Mesendoderm (in vitro differentiated cells): ENCODE data around the gene SESN1. TPM values are rescaled to one million over a fixed set of nuclear protein-coding genes. Genes with fewer than 3 reads are reported as not detected.

Experiments used
- DNase-seq: peaks from one replicate; pipeline ENCODE4 v3.0.0; 2013
- H2AK5ac ChIP-seq: 2 replicates; pipeline ENCODE4 v1.6.1; 2013; ENCODE audit warnings: low read length, inconsistent platforms
- H2BK120ac ChIP-seq: 2 replicates; pipeline ENCODE4 v1.6.1; 2013; ENCODE audit warnings: low read depth, mild to moderate bottlenecking, low read length, moderate library complexity, mixed read lengths
- H2BK15ac ChIP-seq: replicated peaks from 2 replicates; pipeline ENCODE4 v1.6.1; 2013; ENCODE audit warnings: low read depth, mild to moderate bottlenecking, moderate library complexity
- H2BK5ac ChIP-seq: 2 replicates; pipeline ENCODE4 v1.6.1; 2013; ENCODE audit warnings: low read length, inconsistent platforms
- H3K18ac ChIP-seq: 2 replicates; pipeline ENCODE4 v1.6.1; 2013; ENCODE audit warnings: mild to moderate bottlenecking, low read length, mixed read lengths
- H3K23ac ChIP-seq: one replicate; pipeline ENCODE4 v1.6.1; 2013; ENCODE audit warnings: low read length
- H3K27ac ChIP-seq: 2 replicates; pipeline ENCODE4 v1.5.1; 2013; ENCODE audit warnings: low read depth, mild to moderate bottlenecking, inconsistent platforms, low read length, moderate library complexity
- H3K27me3 ChIP-seq: 2 replicates; pipeline ENCODE4 v1.6.1; 2013; ENCODE audit warnings: low read length, control low read depth, mild to moderate bottlenecking, inconsistent platforms; ENCODE audit not compliant: insufficient read depth, poor library complexity
- H3K36me3 ChIP-seq: 2 replicates; pipeline ENCODE4 v1.6.1; 2013; ENCODE audit warnings: low read length, inconsistent platforms; ENCODE audit not compliant: control insufficient read depth, insufficient read depth
- H3K4ac ChIP-seq: one replicate; pipeline ENCODE4 v1.6.1; 2013; ENCODE audit warnings: low read depth, mild to moderate bottlenecking, low read length, moderate library complexity
- H3K4me1 ChIP-seq: 2 replicates; pipeline ENCODE4 v1.6.1; 2013; ENCODE audit warnings: low read depth, low read length, inconsistent platforms; ENCODE audit not compliant: control insufficient read depth
- H3K4me2 ChIP-seq: 2 replicates; pipeline ENCODE4 v1.6.1; 2013; ENCODE audit warnings: low read length
- H3K4me3 ChIP-seq: 2 replicates; pipeline ENCODE4 v1.5.1; 2013; ENCODE audit warnings: mild to moderate bottlenecking, low read length
- H3K56ac ChIP-seq: one replicate; pipeline ENCODE4 v1.6.1; 2013; ENCODE audit warnings: low read length
- H3K79me1 ChIP-seq: 2 replicates; pipeline ENCODE4 v1.6.1; 2013; ENCODE audit warnings: low read length, inconsistent platforms
- H3K79me2 ChIP-seq: 2 replicates; pipeline ENCODE4 v1.6.1; 2013; ENCODE audit warnings: mild to moderate bottlenecking, low read length; ENCODE audit not compliant: control insufficient read depth, insufficient read depth
- H3K9ac ChIP-seq: 2 replicates; pipeline ENCODE4 v1.6.1; 2013; ENCODE audit warnings: low read length, inconsistent platforms
- H4K5ac ChIP-seq: one replicate; pipeline ENCODE4 v1.6.1; 2013; ENCODE audit warnings: low read length
- H4K8ac ChIP-seq: one replicate; pipeline ENCODE4 v1.6.1; 2013; ENCODE audit warnings: low read depth, mild to moderate bottlenecking, control low read depth, low read length, moderate library complexity
- WGBS: extraction: QIAGEN DNeasy Blood & Tissue Kit; methylation state at CpG from one replicate; pipeline ENCODE4 v1.1.7; 2013; ENCODE audit warnings: low lambda C conversion rate, missing lambda C conversion rate; ENCODE audit not compliant: insufficient coverage; ENCODE audit errors: extremely low coverage; 5-methylcytosine and 5-hydroxymethylcytosine counted together
- small RNA-seq: library from polyadenylated mRNA; stranded (forward); fragments of <200 nt; extraction: miRNeasy Mini kit (QIAGEN cat#:217004); gene quantifications from one replicate; pipeline ENCODE3, GENCODE V24; 2013; ENCODE audit not compliant: insufficient read depth

Gene SESN1

DNA sequence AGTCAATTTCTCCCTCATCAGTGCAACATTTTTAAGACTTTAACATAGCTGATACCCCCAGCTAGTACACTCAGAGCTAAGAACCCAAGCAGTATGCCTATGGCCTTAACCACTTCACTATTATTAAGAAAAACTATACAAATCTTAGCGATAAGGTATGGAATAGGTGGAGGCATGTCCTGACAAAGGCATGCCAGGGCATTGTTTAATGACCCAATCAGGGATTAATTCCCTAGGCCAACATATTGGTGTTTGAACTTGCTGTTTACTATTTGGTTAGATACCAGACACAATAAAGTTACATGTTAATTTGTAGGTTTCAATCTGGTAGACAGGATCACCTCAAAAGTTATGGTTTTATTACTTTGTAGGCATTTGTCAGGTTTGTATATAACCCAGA is 153.4 kb downstream of the SESN1 start:
- Histone ChIP-seq H3K23ac (no peak overlapping the region), H3K18ac (no peak overlapping the region), H3K36me3 (no peaks in the 10 kb centered on the region), H3K4ac (no peak overlapping the region), H2AK5ac (no peak overlapping the region), H3K79me2 (no peaks in the 10 kb centered on the region), H3K4me2 (no peak overlapping the region), H4K8ac (no peak overlapping the region), H2BK15ac (no peak overlapping the region), H2BK120ac (no peak overlapping the region), H3K4me3 (no peak overlapping the region), H3K79me1 (no peaks in the 10 kb centered on the region), H3K56ac (no peak overlapping the region), H4K5ac (no peak overlapping the region), H2BK5ac (no peak overlapping the region), H3K9ac (no peak overlapping the region), H3K4me1 (no peaks in the 10 kb centered on the region), H3K27ac (no peak overlapping the region), H3K27me3 (no peaks in the 10 kb centered on the region)
- no peak for DNase-seq
- no CpG with 5 or more reads among the region's 1 CpG for WGBS

DNA sequence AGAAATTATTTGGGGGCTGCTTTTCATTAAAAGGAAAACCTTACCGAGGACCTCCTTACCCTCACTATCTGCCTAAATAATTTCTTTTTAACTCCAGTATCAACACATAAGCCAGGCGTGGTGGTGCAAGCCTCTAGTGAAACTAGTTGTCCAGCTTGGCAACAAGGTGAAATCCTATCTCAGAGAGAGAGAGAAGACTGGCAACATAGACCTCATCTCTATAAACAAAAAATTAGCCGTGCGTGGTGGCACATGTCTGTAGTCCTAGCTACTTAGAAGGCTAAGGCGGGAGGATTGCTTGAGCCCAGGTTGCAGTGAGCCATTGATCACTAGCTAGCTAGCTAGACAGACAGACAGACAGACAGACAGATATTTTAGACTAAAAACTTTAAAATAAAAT is 153.9 kb downstream of the SESN1 start:
- H2BK120ac ChIP-seq, result no peak overlapping the region
- H4K5ac ChIP-seq, result no peak overlapping the region
- no peak overlapping the region for H3K27ac ChIP-seq
- no peak overlapping the region for H2BK5ac ChIP-seq
- no peak overlapping the region for H3K4ac ChIP-seq
- no peak overlapping the region for H2AK5ac ChIP-seq
- whole genome bisulfite sequencing, result no CpG with 5 or more reads among the region's 5 CpGs
- H3K4me3 ChIP-seq, result no peak overlapping the region
- no peak overlapping the region for H3K23ac ChIP-seq
- no peak overlapping the region for H2BK15ac ChIP-seq
- H3K9ac ChIP-seq, result no peak overlapping the region
- no peaks in the 10 kb centered on the region for H3K79me1 ChIP-seq
- no peaks in the 10 kb centered on the region for H3K27me3 ChIP-seq
- no peak overlapping the region for H3K56ac ChIP-seq
- H3K4me2 ChIP-seq, result no peak overlapping the region
- no peak for DNase-seq
- no peaks in the 10 kb centered on the region for H3K36me3 ChIP-seq
- H3K4me1 ChIP-seq, result no peaks in the 10 kb centered on the region
- H4K8ac ChIP-seq, result no peak overlapping the region
- H3K18ac ChIP-seq, result peak overlapping the region; percentile 18
- no peaks in the 10 kb centered on the region for H3K79me2 ChIP-seq

- Histone ChIP-seq H3K56ac (no peak overlapping the region), H2BK5ac (no peak overlapping the region), H3K18ac (no peak overlapping the region), H2AK5ac (no peak overlapping the region), H3K27ac (no peak overlapping the region), H3K79me2 (no peaks in the 10 kb centered on the region), H3K4me1 (no peaks in the 10 kb centered on the region), H2BK120ac (no peak overlapping the region), H2BK15ac (no peak overlapping the region), H3K9ac (no peak overlapping the region), H3K79me1 (no peaks in the 10 kb centered on the region), H3K36me3 (no peaks in the 10 kb centered on the region), H3K4ac (no peak overlapping the region), H4K5ac (no peak overlapping the region), H3K4me2 (no peak overlapping the region), H4K8ac (no peak overlapping the region), H3K4me3 (no peak overlapping the region), H3K27me3 (no peaks in the 10 kb centered on the region), H3K23ac (no peak overlapping the region)
- peak; percentile 65 for DNase-seq
- WGBS, result no CpG with 5 or more reads among the region's 1 CpG
Measured at GRCh38 chr6:108937170-108937569, 157.5 kb downstream of the SESN1 start.

Small RNA genes within 50 kb of the gene (small RNA-seq; reads per million reads assigned to genes)
- gene RNU6-653P, result not detected
